BLaER1 (cell line): ENCODE results near the gene HLA-DMB.

Source experiments
- H3K27ac ChIP-seq: shearing (Covaris generic); formaldehyde crosslinking; 2 replicates; pipeline ENCODE4 v1.8.1; 2022
- H3K27me3 ChIP-seq: shearing (Covaris generic); formaldehyde crosslinking; 2 replicates; pipeline ENCODE4 v1.8.1; 2022
- H3K36me3 ChIP-seq: shearing (Covaris generic); formaldehyde crosslinking; 2 replicates; pipeline ENCODE4 v1.8.1; 2022
- H3K4me1 ChIP-seq: shearing (Covaris generic); formaldehyde crosslinking; 2 replicates; pipeline ENCODE4 v1.8.1; 2022
- H3K4me2 ChIP-seq: shearing (Covaris generic); formaldehyde crosslinking; 2 replicates; pipeline ENCODE4 v1.8.1; 2022
- H3K4me3 ChIP-seq: shearing (Covaris generic); formaldehyde crosslinking; 2 replicates; pipeline ENCODE4 v1.8.1; 2022
- H3K9ac ChIP-seq: shearing (Covaris generic); formaldehyde crosslinking; 2 replicates; pipeline ENCODE4 v1.8.1; 2022
- H3K9me3 ChIP-seq: shearing (Covaris generic); formaldehyde crosslinking; 2 replicates; pipeline ENCODE4 v1.8.1; 2022
- H4K20me1 ChIP-seq: shearing (Covaris generic); formaldehyde crosslinking; 2 replicates; pipeline ENCODE4 v1.8.1; 2022
- Cebpa-rat ChIP-seq: shearing (Covaris generic); IDR thresholded peaks from 2 replicates; pipeline ENCODE4 v1.8.1; 2022

HLA-DMB gene

DNA sequence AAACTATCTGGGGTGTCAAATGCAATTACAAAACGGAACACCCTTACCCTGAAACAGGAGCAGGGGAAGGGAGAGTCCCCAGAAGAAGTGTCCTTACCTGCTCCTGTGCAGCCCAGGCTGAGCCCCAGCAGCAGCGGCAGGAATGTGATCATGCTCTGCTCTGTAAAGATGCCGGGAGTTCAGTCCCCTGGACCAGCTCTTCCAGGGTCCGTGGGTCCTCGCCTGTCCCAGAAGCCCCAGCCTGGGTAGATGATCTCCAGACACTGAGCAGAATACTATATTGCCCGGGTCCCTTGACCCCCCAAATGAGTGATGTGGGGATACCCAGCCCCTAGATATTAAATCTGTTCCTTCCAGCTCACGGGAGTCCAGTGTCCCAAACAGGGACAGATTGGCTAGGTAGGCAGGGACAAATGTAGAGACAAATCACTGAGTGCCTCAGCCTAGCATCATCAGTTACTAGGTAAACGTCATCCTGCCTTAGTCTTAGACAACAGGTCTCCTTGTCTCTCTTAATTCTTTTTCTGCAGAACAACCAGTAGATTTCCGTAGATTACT lies at the start of gene HLA-DMB:
Gene HLA-DMB, minus strand, starts transcription at position 373 of the 558 bp plus-strand sequence. Its CDS starts 221 bp downstream, at position 152.
- Histone ChIP-seq H3K9ac (peak within 1 kb of the TSS; percentile 85), H4K20me1 (no peaks in the 10 kb centered on the region), H3K4me2 (peak within 1 kb of the TSS; percentile 88), H3K4me3 (peak within 1 kb of the TSS; percentile 77), H3K27me3 (no peaks in the 10 kb centered on the region), H3K27ac (peak within 1 kb of the TSS; percentile 90), H3K9me3 (no peaks in the 10 kb centered on the region), H3K36me3 (peaks cover 29% of the 10 kb centered on the region), H3K4me1 (peaks cover 75% of the 10 kb centered on the region)
- no peak for TF ChIP-seq Cebpa-rat

DNA sequence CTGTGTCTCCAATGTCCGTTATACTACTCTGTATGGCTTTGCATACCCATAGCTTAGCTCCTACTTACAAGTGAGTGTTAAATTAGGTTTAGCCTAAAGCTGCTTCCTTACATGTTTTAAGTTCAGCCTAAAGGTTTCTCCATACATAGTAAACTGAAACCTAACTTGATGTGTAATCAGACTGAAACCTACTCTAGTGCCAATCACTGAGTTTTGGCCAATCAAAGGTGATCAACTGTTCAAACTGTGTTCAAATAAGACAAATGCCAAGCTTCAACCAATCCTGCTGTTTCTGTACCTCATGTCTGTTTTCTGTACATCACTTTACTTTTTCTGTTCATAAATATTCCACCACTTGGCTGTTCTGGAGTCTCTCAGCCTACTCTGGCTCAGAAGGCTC lies 48.5 kb upstream of the HLA-DMB start:
- no peaks in the 10 kb centered on the region; the same call in 1 of the 2 replicates for H3K4me1 ChIP-seq
- H3K9me3 ChIP-seq = no peaks in the 10 kb centered on the region
- H3K4me2 ChIP-seq = no peak overlapping the region
- peaks cover 3% of the 10 kb centered on the region for H4K20me1 ChIP-seq
- H3K27me3 ChIP-seq = no peaks in the 10 kb centered on the region
- TF ChIP-seq Cebpa-rat = no peak
- H3K27ac ChIP-seq = no peak overlapping the region
- no peak overlapping the region for H3K9ac ChIP-seq
- H3K4me3 ChIP-seq = no peak overlapping the region
- H3K36me3 ChIP-seq = no peaks in the 10 kb centered on the region

DNA sequence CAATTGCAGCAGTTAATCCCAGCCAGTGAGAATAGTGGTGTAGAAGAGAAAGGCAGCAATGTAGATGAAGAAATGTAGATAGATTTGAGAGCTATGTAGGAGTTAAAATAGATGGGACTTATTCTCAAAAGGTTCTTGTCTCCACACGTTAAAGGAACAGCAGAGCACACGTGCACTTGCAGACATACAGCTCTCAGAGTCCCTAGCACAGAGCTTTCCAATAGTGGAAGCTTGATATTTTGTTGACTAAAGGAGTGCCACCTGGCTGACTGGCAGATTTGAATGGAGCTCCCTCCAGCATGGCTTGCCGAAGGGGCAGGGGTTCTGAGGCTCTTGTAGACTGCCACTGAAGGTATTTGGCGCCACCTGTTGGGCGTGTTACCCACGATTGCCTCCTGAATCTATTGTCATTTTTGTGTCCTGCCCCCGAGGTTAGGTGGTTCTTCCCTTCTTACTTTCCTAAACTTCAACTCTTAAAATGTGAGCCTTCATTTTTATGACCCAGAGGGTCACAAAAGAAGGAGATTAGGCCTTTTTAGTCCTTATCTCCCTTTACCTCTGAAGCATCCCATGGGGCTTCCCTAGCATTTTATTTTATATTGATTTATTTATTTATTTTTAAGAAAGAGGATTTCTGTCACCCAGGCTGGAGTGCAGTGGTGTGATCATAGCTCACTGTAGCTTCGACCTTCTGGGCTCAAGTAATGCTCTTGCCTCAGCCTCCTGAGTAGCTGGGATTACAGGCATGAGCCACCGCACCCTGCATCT lies 44.0 kb upstream of the HLA-DMB start:
- H3K27me3 ChIP-seq = no peaks in the 10 kb centered on the region
- no peak overlapping the region for H3K9ac ChIP-seq
- H3K4me1 ChIP-seq = peaks cover 16% of the 10 kb centered on the region; the same call in 1 of the 2 replicates
- H3K9me3 ChIP-seq = no peaks in the 10 kb centered on the region
- no peak overlapping the region for H3K4me2 ChIP-seq
- no peak overlapping the region for H3K4me3 ChIP-seq
- peaks cover 39% of the 10 kb centered on the region for H3K36me3 ChIP-seq
- TF ChIP-seq Cebpa-rat = no peak
- H3K27ac ChIP-seq = no peak overlapping the region
- H4K20me1 ChIP-seq = peaks cover 49% of the 10 kb centered on the region

DNA sequence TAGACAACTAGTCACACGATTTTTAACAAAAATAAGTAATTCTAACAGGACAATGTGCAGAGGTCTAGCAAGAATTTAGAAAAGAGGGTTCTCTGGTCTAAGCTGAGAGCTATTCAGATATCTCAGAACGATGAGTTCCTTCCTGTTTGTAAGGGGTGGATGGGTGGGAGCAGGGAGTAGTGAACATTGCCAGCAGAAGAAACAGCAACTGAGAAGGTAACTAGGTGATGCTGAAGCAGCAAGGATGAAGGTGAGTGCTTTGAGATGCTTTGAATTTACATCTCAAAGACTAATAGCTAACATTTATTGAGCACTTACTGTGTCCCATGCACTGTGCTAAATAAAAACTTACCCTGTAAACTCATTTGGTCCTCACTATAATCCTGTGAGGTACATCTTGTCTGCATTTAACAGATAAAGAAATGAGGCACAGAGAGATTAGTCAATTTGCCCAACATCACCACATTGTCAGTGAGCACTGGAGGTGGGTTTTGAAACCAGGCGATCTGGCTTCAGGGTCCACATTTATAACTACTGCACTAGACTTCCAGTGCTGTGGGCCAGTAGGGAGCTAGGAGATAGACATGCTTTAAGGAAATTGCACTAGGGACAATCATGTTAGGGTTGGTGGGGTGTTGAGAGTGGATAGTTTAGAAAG lies 43.3 kb upstream of the HLA-DMB start:
- Histone ChIP-seq H3K4me1 (peaks cover 18% of the 10 kb centered on the region; the same call in 1 of the 2 replicates), H3K27ac (no peak overlapping the region), H3K9ac (no peak overlapping the region), H3K4me2 (no peak overlapping the region), H4K20me1 (peaks cover 56% of the 10 kb centered on the region), H3K9me3 (no peaks in the 10 kb centered on the region), H3K4me3 (no peak overlapping the region), H3K27me3 (no peaks in the 10 kb centered on the region), H3K36me3 (peaks cover 46% of the 10 kb centered on the region)
- no peak for TF ChIP-seq Cebpa-rat

DNA sequence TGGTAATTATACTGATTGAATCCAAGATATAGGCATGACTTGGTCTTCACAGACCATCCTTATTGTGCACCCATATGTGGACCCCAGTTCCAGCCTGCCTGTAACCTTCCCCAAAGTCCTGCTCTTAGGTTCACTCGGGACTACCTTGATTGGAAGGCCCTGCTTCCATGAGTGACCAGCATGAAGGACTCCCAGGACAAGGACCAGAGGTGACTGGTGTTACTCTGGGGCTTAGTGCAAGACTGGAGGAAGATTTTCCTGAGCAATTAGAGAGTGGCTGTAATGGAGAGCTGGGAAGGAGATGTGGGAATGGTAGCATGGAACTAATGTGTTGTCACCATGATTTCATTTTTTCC lies 42.6 kb upstream of the HLA-DMB start:
- Histone ChIP-seq H3K4me3 (no peak overlapping the region), H3K4me2 (no peak overlapping the region), H3K4me1 (peaks cover 21% of the 10 kb centered on the region), H3K9me3 (no peaks in the 10 kb centered on the region), H3K9ac (no peak overlapping the region), H3K27me3 (no peaks in the 10 kb centered on the region), H4K20me1 (peaks cover 62% of the 10 kb centered on the region), H3K27ac (no peak overlapping the region), H3K36me3 (peaks cover 52% of the 10 kb centered on the region)
- TF ChIP-seq Cebpa-rat = no peak

DNA sequence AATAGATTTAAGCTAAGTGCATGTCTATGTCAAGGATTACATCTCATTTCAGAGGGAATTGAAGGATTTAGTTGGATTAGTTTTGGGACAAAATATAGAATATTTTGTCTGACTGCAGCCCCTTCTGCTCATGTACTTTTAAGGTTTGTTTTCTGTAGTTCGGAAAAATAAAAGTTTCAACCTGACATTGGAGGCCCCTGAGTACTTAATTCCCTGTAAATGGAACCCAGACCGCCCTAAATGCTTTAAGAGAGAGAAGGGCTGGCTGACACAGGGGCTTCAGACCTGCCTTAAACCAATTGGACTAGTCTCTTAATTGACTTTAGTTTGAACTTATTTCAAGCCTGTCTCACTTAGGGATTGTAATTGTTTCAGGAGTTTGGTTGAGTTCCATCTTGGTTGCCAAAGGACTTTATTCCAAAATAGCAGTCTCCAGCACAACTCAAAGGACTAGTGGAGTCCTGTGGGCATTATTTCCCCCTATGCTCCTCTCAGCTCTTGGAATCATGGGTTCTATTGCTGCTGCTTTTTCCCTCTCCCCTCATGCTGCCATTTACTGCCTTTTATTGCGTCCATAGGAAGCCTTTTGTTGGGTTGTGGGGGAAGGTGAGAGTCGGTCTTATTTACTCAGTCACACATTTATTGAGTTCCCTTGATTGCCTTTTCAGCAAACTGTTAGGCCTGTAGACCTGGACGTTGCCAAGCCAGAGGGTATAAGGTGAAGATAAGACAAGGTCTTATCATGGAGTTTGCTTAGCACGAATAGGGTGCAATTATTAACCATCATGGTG lies 42.1 kb upstream of the HLA-DMB start:
- Histone ChIP-seq H3K4me3 (no peak overlapping the region), H3K9ac (no peak overlapping the region), H3K36me3 (peaks cover 58% of the 10 kb centered on the region), H3K4me1 (peaks cover 27% of the 10 kb centered on the region), H3K4me2 (no peak overlapping the region), H4K20me1 (peaks cover 68% of the 10 kb centered on the region), H3K27me3 (no peaks in the 10 kb centered on the region), H3K27ac (no peak overlapping the region; the same call in 1 of the 2 replicates), H3K9me3 (no peaks in the 10 kb centered on the region)
- TF ChIP-seq Cebpa-rat = no peak

DNA sequence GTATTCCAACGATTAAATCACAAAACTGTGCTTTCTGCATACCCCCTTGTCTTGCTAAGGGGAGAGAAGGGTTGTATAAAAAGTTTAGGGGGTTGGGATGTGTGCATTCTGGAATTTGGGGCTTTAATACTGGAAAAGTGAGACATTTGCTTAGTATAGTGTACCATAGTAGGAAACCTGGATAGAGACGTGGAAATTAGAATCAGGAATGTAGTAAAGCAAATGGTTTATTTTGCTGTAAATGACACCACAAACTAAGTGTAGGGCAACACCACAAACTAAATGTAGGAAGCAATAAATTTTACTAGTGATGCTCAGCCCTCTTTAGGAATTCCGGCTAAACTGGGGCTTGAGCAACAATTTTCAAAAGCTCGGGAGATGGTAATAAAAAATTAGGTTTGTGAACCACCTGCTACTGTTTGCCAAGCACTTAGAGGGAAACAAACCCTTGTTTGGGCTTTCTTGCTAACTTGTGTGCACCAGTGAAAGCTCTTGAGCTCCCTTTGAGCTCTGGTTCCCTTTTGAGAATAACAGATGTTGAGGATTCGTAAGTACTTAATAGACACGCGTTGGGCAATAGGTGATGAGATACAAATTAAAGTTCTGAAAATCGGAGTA lies 41.4 kb upstream of the HLA-DMB start:
- Histone ChIP-seq H4K20me1 (peaks cover 75% of the 10 kb centered on the region), H3K4me1 (peaks cover 34% of the 10 kb centered on the region), H3K4me2 (no peak overlapping the region), H3K27ac (no peak overlapping the region), H3K4me3 (no peak overlapping the region), H3K9ac (no peak overlapping the region), H3K36me3 (peaks cover 65% of the 10 kb centered on the region), H3K27me3 (no peaks in the 10 kb centered on the region), H3K9me3 (no peaks in the 10 kb centered on the region)
- no peak for TF ChIP-seq Cebpa-rat

DNA sequence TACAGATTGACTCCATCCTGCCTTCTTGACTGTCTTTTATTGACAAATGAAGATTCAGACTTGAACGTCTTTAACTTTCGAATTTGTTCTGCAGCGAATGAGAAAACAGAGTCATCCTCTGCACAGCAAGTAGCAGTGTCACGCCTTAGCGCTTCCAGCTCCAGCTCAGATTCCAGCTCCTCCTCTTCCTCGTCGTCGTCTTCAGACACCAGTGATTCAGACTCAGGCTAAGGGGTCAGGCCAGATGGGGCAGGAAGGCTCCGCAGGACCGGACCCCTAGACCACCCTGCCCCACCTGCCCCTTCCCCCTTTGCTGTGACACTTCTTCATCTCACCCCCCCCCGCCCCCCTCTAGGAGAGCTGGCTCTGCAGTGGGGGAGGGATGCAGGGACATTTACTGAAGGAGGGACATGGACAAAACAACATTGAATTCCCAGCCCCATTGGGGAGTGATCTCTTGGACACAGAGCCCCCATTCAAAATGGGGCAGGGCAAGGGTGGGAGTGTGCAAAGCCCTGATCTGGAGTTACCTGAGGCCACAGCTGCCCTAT lies 39.7 kb upstream of the HLA-DMB start:
- H3K27ac ChIP-seq = no peak overlapping the region
- H4K20me1 ChIP-seq = peaks cover 91% of the 10 kb centered on the region
- no peak overlapping the region for H3K4me2 ChIP-seq
- peaks cover 81% of the 10 kb centered on the region for H3K36me3 ChIP-seq
- no peak overlapping the region for H3K4me3 ChIP-seq
- H3K4me1 ChIP-seq = peaks cover 50% of the 10 kb centered on the region
- H3K9me3 ChIP-seq = no peaks in the 10 kb centered on the region
- no peak for TF ChIP-seq Cebpa-rat
- no peak overlapping the region for H3K9ac ChIP-seq
- no peaks in the 10 kb centered on the region for H3K27me3 ChIP-seq
